Type B pancreatic cell (in vitro differentiated cells): ENCODE data around the gene HEY2. TPM values are rescaled to one million over a fixed set of nuclear protein-coding genes. Genes with fewer than 3 reads are reported as not detected.

ENCODE experiments used
- DNase-seq: peaks from one replicate; pipeline ENCODE4 v3.0.0; 2021; ENCODE audit warnings: mixed read lengths; ENCODE audit not compliant: unreplicated experiment; ENCODE audit errors: extremely low spot score
- H3K27ac Mint-ChIP-seq: 2 replicates; pipeline ENCODE4 v1.8.0; 2021; ENCODE audit warnings: mild to moderate bottlenecking, mixed read lengths
- H3K27me3 Mint-ChIP-seq: 2 replicates; pipeline ENCODE4 v1.8.0; 2021; ENCODE audit warnings: mixed read lengths
- H3K36me3 Mint-ChIP-seq: 2 replicates; pipeline ENCODE4 v1.8.0; 2021; ENCODE audit warnings: mixed read lengths
- H3K4me1 Mint-ChIP-seq: one replicate; pipeline ENCODE4 v1.8.0; 2021; ENCODE audit warnings: mixed read lengths; ENCODE audit not compliant: unreplicated experiment
- H3K4me3 Mint-ChIP-seq: 2 replicates; pipeline ENCODE4 v1.8.0; 2021; ENCODE audit warnings: mild to moderate bottlenecking, mixed read lengths
- H3K9me3 Mint-ChIP-seq: 2 replicates; pipeline ENCODE4 v1.8.0; 2021; ENCODE audit warnings: mixed read lengths
- total RNA-seq: library from RNA; stranded (reverse); gene quantifications from 2 replicates; pipeline ENCODE4 v1.2.1, GENCODE V29; 2021; ENCODE audit warnings: low replicate concordance
- TF ChIP-seq, protein P1 (sequence below): fragments of 200-600 bp; sonication (generic); conservative IDR thresholded peaks from 2 replicates; pipeline ENCODE4 v1.5.0; 2021; ENCODE audit warnings: antibody characterized with exemption, mild to moderate bottlenecking

The HEY2 gene
- total RNA-seq, 1 donor from 2014 or later, result 10.0 TPM

DNA sequence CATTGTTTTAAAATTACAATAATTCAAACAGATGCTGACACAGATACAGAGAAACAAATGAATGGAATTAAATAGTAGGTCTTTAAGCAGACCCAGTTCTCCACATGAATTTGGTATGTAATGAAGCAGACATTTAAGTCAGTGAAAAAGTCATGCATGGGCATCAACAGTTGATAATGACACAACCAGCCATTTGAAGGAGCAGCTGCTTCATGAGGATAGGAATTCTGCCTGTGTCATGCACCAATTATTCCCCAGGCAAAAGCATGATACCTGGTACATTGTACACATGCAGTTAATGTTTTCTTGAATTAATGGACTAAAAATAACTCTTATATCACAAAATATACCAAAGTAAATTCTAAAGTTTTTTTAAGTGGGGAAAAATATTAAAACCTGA lies 11.2 kb upstream of the HEY2 start:
- peaks cover 6% of the 10 kb centered on the region for H3K27me3 Mint-ChIP-seq
- TF ChIP-seq, protein P1, sequence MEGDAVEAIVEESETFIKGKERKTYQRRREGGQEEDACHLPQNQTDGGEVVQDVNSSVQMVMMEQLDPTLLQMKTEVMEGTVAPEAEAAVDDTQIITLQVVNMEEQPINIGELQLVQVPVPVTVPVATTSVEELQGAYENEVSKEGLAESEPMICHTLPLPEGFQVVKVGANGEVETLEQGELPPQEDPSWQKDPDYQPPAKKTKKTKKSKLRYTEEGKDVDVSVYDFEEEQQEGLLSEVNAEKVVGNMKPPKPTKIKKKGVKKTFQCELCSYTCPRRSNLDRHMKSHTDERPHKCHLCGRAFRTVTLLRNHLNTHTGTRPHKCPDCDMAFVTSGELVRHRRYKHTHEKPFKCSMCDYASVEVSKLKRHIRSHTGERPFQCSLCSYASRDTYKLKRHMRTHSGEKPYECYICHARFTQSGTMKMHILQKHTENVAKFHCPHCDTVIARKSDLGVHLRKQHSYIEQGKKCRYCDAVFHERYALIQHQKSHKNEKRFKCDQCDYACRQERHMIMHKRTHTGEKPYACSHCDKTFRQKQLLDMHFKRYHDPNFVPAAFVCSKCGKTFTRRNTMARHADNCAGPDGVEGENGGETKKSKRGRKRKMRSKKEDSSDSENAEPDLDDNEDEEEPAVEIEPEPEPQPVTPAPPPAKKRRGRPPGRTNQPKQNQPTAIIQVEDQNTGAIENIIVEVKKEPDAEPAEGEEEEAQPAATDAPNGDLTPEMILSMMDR, result no peak
- DNase-seq, result no peak
- H3K9me3 Mint-ChIP-seq, result no peaks in the 10 kb centered on the region
- H3K36me3 Mint-ChIP-seq, result no peaks in the 10 kb centered on the region
- H3K4me1 Mint-ChIP-seq, result no peaks in the 10 kb centered on the region
- H3K4me3 Mint-ChIP-seq, result no peak overlapping the region
- H3K27ac Mint-ChIP-seq, result no peak overlapping the region

DNA sequence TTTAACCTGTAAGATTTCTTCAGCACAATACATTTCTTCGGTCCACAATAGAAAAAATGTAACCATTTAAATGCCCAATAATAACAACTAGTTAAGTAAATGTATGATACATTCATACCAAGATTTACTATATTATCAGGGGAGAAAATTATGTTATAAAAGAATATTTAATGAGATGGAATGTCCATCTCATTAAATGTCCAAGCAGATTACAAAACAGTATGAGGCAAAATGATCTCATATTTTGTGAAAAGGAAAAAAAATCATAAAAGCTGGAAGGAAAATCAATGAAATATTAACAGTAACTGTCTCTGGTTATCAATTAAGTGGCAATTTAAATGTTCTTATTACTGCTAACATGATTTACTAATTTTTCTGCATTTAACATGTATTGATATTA lies 10.1 kb upstream of the HEY2 start:
- Mint-ChIP-seq H3K4me1 (no peaks in the 10 kb centered on the region), H3K4me3 (no peak overlapping the region), H3K36me3 (no peaks in the 10 kb centered on the region), H3K9me3 (no peaks in the 10 kb centered on the region), H3K27ac (no peak overlapping the region), H3K27me3 (peaks cover 14% of the 10 kb centered on the region)
- no peak for DNase-seq
- TF ChIP-seq, protein P1, result no peak

DNA sequence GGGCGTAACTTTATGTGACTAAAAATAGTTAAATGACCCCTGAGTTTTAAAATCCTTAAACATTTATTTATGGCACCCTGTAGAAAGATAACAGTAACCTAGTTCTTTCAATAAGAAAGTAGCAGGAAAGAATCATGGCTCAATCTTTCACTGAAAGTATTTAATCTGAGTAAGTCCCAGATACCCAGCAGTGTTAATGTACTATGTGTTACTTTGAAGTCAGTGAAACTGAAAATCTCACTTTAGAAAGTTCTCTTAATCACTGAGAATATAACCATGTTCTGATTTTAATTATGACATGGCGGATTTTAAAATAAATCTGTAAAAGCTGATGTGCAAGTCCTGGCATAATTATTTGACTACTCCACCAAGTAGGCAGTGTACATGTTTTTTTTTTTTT lies 8.1 kb upstream of the HEY2 start:
- Mint-ChIP-seq H3K9me3 (no peaks in the 10 kb centered on the region), H3K27ac (no peak overlapping the region), H3K27me3 (peaks cover 33% of the 10 kb centered on the region), H3K4me3 (no peak overlapping the region), H3K4me1 (peaks cover 3% of the 10 kb centered on the region), H3K36me3 (no peaks in the 10 kb centered on the region)
- TF ChIP-seq, protein P1, result no peak
- no peak for DNase-seq

DNA sequence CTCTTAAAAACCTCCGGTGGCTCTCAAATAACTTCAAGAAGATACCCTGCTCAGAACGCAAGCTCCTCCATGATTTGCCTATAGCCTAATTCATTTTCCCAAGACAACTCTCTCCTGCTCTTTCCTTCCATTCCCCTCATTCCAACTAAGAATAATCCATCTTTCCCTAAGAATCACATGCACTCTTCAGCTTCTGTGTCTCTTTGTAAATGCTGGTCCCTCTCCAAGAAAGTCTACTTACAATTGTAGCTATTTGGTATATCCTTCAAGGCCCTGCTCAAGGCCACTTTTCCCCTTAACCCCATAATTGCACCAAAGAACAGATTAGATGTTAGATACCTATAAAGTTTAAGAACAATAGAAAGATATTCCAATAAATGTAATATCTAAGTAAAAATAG lies 7.4 kb upstream of the HEY2 start:
- DNase-seq, result no peak
- Mint-ChIP-seq H3K36me3 (no peaks in the 10 kb centered on the region), H3K4me1 (peaks cover 10% of the 10 kb centered on the region), H3K27ac (no peak overlapping the region), H3K27me3 (peaks cover 39% of the 10 kb centered on the region), H3K4me3 (no peak overlapping the region), H3K9me3 (no peaks in the 10 kb centered on the region)
- TF ChIP-seq, protein P1, result no peak

DNA sequence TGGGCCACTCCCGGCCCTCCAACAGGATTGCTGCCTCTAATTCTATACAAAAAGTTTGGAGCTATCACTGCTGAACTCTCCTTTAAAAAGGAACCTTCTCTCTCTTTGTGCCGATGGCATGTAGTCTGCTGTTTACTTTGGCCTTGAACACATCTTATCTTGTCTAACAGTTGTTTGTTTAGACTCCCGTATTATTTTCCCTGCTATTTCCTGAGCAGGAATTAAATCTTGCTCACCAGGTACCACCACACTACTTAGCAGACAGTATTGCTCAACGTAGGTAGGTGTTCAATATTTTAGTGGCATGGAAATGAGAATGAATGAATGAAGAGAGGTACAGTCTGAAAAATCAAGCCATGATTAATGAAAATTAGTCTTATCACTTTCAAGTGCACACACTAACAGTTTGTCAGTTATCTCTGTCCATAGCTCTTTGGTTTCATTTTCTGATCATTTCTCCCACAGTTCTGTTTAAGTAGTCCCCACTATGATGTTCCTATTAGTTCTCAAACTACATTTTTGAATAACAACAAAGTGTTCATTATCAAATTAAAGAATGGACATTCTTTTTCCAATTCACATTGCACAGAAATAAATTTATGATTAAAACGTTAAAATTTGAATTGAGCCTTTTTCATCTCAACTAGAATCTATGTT lies 6.8 kb upstream of the HEY2 start:
- no peak overlapping the region for H3K4me3 Mint-ChIP-seq
- H3K27ac Mint-ChIP-seq, result no peak overlapping the region
- peaks cover 11% of the 10 kb centered on the region for H3K4me1 Mint-ChIP-seq
- no peak for DNase-seq
- no peaks in the 10 kb centered on the region for H3K36me3 Mint-ChIP-seq
- TF ChIP-seq, protein P1, result no peak
- H3K9me3 Mint-ChIP-seq, result no peaks in the 10 kb centered on the region
- H3K27me3 Mint-ChIP-seq, result peaks cover 45% of the 10 kb centered on the region
